ENCODE results near the gene TYMP.
A peak's percentile ranks its signal among the peaks of the same experiment; 100 is the strongest.

Gene TYMP

GRCh38 chr22:50529897-50530579, at the start of gene TYMP:
Gene TYMP, minus strand, starts transcription at chr22:50530012. Its CDS starts 303 bp downstream, at chr22:50529709.
- peak in 3 of 51 donors; percentile 16 to 40 (median 18) for DNase-seq

GRCh38 chr22:50578776-50579310, 49.0 kb upstream of the TYMP start:
- no peak for DNase-seq

GRCh38 chr22:50577987-50578775, 48.4 kb upstream of the TYMP start, which contains the start of gene CPT1B:
Gene CPT1B, minus strand, starts transcription at chr22:50578427. Its CDS starts 512 bp downstream, at chr22:50577915.
- peak in 1 of 51 donors; percentile 11 for DNase-seq

- no peak for DNase-seq
These were observed 47.8 kb upstream of the TYMP start for GRCh38 chr22:50577697-50577986.

GRCh38 chr22:50576806-50577696, 47.2 kb upstream of the TYMP start:
- no peak for DNase-seq

GRCh38 chr22:50576070-50576469, 46.3 kb upstream of the TYMP start:
- no peak for DNase-seq

DNA sequence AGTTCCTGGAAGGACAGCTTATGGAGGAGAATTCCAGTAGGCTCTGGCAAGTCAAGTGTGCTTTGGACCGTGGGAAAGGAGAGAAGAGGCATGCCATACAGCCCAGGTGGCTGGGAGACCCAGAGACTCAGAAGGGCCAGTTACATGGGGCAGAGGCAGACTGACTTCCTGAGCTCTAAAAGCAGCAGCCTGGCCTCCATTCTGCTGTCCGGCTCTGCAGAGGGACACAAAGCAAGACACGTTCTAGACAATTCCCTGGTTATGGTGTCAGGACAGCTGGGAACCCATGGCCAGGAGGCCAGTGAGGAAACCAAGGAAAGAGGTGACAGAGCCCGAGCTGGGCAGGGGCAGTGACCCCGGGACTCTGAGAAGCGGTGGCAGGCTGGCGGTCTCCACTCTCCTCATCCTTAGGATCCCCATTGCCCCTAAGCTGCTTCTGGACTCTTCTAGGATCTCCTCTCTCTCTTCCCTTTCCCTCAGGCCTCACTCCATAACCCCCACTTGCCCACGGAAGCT, 45.7 kb upstream of the TYMP start:
- DNase-seq = no peak

GRCh38 chr22:50574383-50574755, 44.6 kb upstream of the TYMP start:
- no peak for DNase-seq

GRCh38 chr22:50573491-50574382, 43.9 kb upstream of the TYMP start:
- no peak for DNase-seq

DNA sequence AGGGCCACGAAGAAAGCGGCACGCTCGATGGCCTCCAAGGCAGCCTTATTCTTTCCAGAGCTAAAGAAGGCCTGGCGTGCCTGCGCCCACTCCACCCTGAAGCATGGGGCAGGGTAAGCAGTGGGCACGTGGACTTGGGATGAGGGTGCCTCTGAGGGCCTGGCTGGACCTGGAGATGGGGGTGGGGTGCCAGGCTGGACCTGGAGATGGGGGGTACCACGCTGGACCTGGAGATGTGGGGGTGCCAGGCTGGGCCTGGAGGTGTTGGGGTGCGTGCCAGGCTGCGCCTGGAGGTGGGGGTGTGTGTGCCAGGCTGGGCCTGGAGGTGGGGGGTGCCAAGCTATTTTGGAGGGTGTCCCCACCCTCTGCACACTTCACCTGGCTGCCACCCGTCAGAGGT, 43.2 kb upstream of the TYMP start:
- DNase-seq = no peak

DNA sequence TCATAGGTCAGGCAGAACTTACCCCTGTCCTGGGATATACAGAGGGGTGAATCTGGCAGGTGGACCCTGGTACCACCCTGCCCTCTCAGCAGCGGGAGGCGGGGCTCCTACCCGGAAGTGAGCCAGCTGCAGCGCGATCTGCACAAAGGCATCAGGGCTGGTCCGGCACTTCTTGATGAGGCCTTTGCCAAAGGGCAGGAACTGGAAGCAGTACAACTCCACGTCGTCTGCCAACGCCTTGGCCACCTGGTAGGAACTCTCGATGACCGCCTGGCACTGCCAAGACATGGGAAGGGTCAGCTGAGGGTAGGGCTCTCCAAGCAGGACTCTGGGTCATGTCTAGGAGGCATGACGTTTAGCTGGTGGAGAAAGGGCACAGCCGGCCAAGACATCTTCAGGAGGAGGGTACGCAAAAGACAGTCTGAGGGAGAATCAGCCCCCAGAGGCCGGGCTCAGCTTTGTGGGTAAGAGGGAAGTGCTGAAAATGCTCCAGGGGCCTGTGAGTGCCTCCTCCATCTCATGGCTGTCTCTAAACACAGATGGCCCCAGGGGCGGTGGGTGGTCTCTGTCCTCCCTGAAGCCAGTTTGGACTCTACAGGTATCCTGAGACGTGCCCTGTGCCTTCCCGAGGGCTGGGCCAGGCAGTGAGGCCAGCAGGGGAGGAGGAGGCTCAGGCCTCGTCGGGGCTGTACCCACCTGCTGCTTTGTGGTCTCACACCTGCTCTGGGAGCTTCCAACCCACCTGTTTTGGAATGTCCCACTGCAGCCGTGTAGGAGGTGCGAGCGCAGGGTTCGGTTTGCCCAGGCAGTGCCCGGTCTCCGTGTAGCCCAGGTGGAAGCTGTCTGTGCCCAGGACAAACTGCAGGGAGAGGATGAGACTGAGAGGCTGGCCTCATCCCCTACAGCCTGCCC, 41.7 kb upstream of the TYMP start:
- no peak for DNase-seq

GRCh38 chr22:50570861-50571260, 41.0 kb upstream of the TYMP start:
- DNase-seq = no peak

DNA sequence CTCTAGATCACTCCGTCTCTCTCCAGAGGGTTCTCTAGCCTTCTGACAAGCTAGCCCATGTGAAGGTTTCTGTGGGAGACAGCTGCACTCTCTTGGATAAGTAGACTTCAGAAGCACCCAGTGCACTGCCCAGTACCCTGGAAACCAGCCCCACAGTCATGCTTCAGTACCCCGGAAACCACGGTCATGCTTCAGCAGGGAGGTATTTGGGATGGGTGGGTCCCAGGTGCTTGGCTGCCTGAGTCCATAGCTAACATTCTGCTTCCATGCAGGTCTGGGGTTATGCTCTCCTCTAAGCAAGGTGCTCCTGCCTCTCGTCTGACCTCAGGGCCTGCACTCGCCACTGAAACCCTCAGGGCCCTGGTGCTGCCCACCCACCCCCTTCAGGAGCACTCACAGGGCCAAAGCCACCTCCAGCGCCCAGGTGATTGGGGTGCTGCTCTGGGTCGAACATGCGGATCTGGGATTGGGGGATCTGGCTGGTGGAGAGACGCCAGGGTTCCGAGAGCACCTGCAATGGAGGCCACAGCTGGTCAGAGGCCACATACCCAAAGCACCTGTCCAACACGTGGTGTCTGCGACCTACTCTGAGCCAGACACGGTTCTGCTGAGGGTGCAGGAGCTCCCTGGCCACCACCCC, 40.2 kb upstream of the TYMP start:
- DNase-seq = no peak

GRCh38 chr22:50569041-50569459, 39.2 kb upstream of the TYMP start:
- no peak for DNase-seq

DNA sequence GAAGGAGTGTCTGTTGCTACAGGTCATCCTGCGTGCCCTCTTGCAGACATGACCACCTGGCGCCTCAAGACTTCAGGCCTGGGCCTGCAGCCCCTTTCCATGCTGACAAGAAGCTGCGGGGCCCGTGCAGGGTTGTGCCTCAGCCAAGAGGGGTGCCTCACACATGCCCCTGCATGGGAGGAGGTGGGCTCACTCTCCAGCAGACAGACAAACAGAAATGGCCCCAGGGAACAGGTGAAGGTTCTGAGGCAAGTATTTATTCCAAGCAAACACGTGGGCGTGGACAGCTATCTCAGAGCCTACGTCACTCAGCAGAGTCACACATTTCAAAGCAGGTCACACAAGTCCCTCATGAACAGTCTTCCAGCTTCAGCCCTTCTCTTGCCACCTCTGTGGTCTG, 38.8 kb upstream of the TYMP start:
- no peak for DNase-seq

- DNase-seq = no peak
These were observed 38.0 kb upstream of the TYMP start for GRCh38 chr22:50567721-50568252.

DNA sequence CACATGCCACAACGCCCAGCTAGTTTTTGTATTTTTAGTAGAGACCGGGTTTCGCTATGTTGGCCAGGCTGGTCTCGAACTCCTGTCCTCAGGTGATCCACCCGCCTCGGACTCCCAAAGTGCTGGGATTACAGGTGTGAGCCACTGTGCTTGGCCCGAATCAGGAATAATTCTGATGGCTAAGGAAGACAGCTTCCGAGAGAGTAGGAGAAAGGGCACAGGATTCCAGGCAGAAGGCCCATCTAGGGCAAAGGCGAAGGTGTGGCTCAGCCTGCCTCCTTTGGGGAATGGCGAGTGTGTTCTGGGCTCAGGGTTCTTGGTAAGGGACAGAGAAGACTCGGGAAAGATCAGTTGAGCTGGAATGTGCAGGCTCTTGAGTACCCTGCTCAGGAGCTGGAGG, 34.5 kb upstream of the TYMP start:
- no peak for DNase-seq

DNA sequence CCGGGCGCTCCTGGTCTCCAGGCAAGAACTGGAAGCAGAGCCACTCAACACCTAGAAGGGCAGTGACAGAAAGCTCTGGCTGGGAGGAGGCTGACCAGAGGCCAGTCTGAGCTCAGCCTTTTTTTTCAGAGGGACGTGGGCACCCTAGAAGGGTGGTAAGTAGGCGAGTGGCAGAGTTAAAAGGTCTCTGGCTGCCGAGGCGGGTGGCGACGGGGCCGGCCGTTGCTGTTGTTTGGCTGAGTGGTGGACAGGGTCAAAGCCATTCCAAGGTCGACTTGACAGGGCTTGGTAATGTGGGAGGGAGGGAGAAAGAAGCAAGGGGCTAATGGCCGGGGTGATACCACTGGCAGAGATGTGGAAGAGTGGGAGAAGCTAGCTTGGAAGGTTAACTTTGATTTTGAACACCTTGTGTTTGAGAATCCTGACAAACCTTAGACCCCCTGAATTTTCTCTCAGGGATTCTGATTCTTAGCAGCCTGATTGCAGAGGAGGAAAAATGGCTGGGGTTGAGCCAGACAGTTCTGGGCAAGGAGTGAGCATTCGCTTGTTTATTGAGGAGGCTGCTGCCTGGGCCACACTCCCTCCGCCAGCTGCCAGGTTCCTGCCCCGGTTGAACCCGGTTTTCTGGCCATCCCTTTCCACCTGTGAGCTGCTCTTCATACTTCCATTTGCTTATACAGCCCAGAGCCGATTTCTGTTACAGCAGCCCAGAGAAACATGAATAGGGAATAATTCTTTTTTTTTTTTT, 33.8 kb upstream of the TYMP start:
- peak in 6 of 51 donors; percentile 13 to 46 (median 31) for DNase-seq

Measured in hypothalamus (tissue), 51 donors.